HG03280 (cell line): Measurements from ENCODE around the gene URI1.

Experiments used
- ATAC-seq: cut with Tn5 transposase; IDR thresholded peaks from one replicate; pipeline ENCODE4 v1.9.1; 2021; ENCODE audit warnings: mild to moderate bottlenecking, moderate library complexity; ENCODE audit not compliant: unreplicated experiment

The URI1 gene

GRCh38 chr19:30052122-30053075, 110.4 kb downstream of the URI1 start:
- ATAC-seq: no peak

GRCh38 chr19:30053558-30053957, 111.5 kb downstream of the URI1 start:
- no peak for ATAC-seq

GRCh38 chr19:30054210-30054609, 112.2 kb downstream of the URI1 start:
- ATAC-seq: no peak

GRCh38 chr19:30056580-30056979, 114.5 kb downstream of the URI1 start:
- no peak for ATAC-seq

- no peak for ATAC-seq
Measured at GRCh38 chr19:30059741-30060457, 117.9 kb downstream of the URI1 start.

GRCh38 chr19:30060531-30061222, 118.6 kb downstream of the URI1 start:
- ATAC-seq: no peak

- ATAC-seq: no peak
Measured at GRCh38 chr19:30061223-30062064, 119.4 kb downstream of the URI1 start.

GRCh38 chr19:30062065-30062906, 120.2 kb downstream of the URI1 start:
- no peak for ATAC-seq

GRCh38 chr19:30062907-30063649, 121.0 kb downstream of the URI1 start:
- ATAC-seq: no peak

GRCh38 chr19:30063650-30064347, 121.8 kb downstream of the URI1 start:
- no peak for ATAC-seq

GRCh38 chr19:30064348-30064699, 122.3 kb downstream of the URI1 start:
- ATAC-seq: no peak

GRCh38 chr19:30064771-30065494, 122.9 kb downstream of the URI1 start:
- no peak for ATAC-seq

- no peak for ATAC-seq
Measured at GRCh38 chr19:30065680-30066606, 123.9 kb downstream of the URI1 start.
